Muscle of leg (tissue), 11 donors: ENCODE measurements around the gene SETD1B. TPM values are rescaled to one million over a fixed set of nuclear protein-coding genes. Genes with fewer than 3 reads are reported as not detected.

Experiments
- DNase-seq: peaks from one replicate; pipeline ENCODE4 v3.0.0; 2013
- H3K27ac ChIP-seq: one replicate; pipeline ENCODE4 v1.5.1; 2013; ENCODE audit warnings: mild to moderate bottlenecking, low read length, control low read depth
- H3K27me3 ChIP-seq: one replicate; pipeline ENCODE4 v1.6.1; 2013; ENCODE audit warnings: low read length; ENCODE audit not compliant: control insufficient read depth, insufficient read depth
- H3K36me3 ChIP-seq: one replicate; pipeline ENCODE4 v1.6.1; 2013; ENCODE audit warnings: low read length; ENCODE audit not compliant: control insufficient read depth, insufficient read depth
- H3K4me1 ChIP-seq: one replicate; pipeline ENCODE4 v1.6.1; 2013; ENCODE audit warnings: low read length; ENCODE audit not compliant: control insufficient read depth, insufficient read depth
- H3K4me3 ChIP-seq: one replicate; pipeline ENCODE4 v1.5.1; 2013; ENCODE audit warnings: low read length, control low read depth
- H3K9me3 ChIP-seq: replicated peaks from 2 replicates; pipeline ENCODE4 v1.6.1; 2013; ENCODE audit warnings: low read depth, low read length; ENCODE audit not compliant: control insufficient read depth
- WGBS: methylation state at CpG from one replicate; pipeline ENCODE4 v1.1.5; 2013; ENCODE audit warnings: missing lambda C conversion rate; ENCODE audit not compliant: insufficient coverage; 5-methylcytosine and 5-hydroxymethylcytosine counted together
- polyA plus RNA-seq, 8 donors: library from polyadenylated mRNA; unstranded; fragments of 120-200 nt; gene quantifications; one replicate each; pipeline versions ENCODE4 v1.2.1 to v1.2.3, GENCODE V29; 2013; ENCODE audit warnings: inconsistent platforms in 1 of 8, low replicate concordance in 1 of 8; ENCODE audit not compliant: insufficient read length in 8 of 8, insufficient read depth in 1 of 8
- total RNA-seq: library from RNA; stranded (reverse); fragments of 120-200 nt; gene quantifications from one replicate; pipeline ENCODE4 v1.2.4, GENCODE V29; 2013

Gene SETD1B
- total and polyA plus RNA-seq, 9 donors, result 3.6 to 13.4 (median 10.1) TPM

DNA sequence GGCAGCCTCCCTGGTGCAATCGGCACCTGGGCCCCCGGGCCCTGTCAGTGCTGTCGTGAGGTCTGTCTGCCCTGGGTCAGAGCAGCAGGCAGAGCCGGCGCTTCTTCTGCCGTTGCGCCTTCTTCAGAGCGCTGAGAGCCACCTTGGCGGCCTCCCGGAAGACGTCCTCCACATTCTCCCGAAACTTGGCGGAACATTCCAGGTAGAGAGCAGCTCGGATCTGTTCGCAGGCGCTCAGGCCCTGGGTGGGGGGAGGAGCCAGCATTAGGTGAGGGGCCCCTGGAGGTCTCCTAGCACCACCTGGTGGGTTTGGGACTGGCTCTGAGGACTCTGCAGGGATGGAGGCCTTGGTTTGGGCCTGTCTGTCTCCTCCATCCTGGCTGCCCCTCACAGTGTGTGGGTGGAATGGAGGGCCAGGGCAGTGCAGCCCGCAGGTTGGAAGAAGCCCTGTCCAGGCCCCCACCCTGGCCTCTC, 24.4 kb upstream of the SETD1B start:
- WGBS, result 92% methylated on average over 13 of the region's 17 CpGs
- DNase-seq, result no peak
- Histone ChIP-seq H3K27me3 (no peaks in the 10 kb centered on the region), H3K4me1 (peaks cover 27% of the 10 kb centered on the region), H3K36me3 (peaks cover 33% of the 10 kb centered on the region), H3K9me3 (no peaks in the 10 kb centered on the region), H3K27ac (no peak overlapping the region), H3K4me3 (no peak overlapping the region)

DNA sequence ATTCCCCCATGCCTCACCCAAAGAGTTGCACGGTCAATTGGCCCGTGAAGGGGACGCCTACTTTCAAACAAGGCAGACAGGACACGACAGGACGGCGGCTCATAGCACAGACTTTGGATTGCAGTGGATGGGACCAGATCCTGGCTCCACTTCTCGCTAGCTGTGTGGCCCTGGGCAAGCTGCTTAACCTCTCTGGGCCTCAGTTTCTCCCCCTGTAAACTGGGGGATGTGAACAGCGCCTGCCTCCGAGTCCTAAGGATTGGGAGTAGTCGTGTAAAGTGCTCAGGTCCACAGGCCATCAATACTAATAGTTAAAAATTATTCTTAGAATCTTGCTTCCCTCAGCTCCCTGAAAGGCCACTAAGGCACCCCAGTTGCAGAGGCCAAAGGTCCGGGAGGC, 23.4 kb upstream of the SETD1B start:
- 77% methylated on average over 7 of the region's 11 CpGs for WGBS

DNA sequence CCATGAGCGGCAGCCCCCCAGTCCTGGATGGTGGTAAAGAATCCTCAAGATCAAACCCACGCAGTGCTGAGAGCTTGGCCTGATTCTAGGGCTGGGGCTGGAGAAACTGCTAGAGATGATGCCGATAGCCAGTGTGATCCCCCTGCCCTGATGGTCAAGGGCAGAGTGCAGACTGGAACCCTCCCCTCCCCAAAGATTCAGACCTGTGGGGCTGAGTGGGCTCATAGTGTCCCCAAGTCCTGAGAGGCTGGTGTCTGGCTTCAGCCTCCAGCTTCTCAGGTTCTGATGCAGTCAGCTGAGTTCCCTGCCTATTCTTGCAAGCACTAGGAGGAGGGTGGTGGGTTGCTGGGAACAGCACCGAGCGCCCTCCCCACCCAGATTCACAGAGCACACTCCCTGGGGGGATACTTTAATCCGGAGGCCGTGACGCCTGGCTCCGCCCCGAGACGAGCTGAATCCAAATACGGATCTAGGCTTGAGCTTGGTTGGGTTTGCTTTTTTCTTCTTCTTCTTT, 22.3 kb upstream of the SETD1B start:
- Histone ChIP-seq H3K27me3 (no peaks in the 10 kb centered on the region), H3K4me1 (peaks cover 19% of the 10 kb centered on the region), H3K4me3 (no peak overlapping the region), H3K36me3 (peaks cover 28% of the 10 kb centered on the region), H3K9me3 (no peaks in the 10 kb centered on the region), H3K27ac (peak overlapping the region; percentile 70)
- no CpG with 5 or more reads among the region's 12 CpGs for WGBS
- DNase-seq, result peak; percentile 78

More for the DNA sequence above, 23.4 kb upstream of the SETD1B start:
- H3K36me3 ChIP-seq, result peaks cover 33% of the 10 kb centered on the region
- H3K4me1 ChIP-seq, result peaks cover 23% of the 10 kb centered on the region
- no peak overlapping the region for H3K27ac ChIP-seq
- no peak for DNase-seq
- no peak overlapping the region for H3K4me3 ChIP-seq
- H3K27me3 ChIP-seq, result no peaks in the 10 kb centered on the region
- no peaks in the 10 kb centered on the region for H3K9me3 ChIP-seq

DNA sequence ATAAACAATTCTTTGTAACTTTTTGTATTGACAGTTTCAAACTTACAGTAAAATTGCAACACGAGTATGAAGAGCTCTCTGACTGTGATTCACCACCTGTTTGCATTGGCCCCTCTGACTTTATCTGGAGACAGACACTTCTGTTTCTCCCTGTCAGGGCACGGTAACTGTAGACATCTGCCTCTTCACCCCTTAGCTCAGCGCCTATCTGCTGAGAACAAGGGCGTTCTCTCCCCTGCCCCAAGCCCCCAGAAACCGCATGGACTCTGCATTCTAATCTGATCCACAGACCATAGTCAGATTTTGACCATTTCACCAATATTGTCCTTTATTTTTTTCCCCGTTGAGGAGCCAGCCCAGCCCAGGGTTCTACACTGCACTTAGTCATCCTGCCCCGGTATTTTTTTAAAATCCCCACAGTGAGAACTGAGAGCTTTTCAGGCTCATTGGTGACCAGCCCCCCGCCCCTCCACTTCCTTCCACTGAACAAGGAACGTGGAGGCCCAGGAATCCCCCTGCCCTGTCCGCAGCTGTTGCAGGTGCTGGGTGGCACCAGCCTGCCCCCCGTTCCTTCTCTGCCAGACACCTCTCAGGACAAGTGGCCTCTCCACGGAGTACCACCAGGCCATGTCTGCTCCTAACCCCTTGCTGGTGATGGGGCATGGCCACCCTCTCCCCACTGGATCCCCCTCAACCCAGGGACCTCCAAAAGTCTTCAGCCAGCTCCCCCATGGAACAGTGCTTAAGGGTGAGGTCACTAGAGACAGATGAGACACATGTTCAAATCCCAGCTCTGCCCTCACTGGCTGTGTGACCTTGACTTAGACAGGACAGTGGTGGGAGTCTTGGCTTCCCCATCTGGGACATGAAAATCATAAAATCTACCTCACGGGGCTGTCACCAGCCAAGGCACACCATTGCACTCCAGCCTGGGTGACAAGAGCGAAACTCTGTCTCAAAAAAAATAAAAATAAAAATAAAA, 21.5 kb upstream of the SETD1B start:
- 24% methylated on average over 12 of the region's 14 CpGs for WGBS
- peaks cover 19% of the 10 kb centered on the region for H3K4me1 ChIP-seq
- H3K9me3 ChIP-seq, result no peaks in the 10 kb centered on the region
- peak overlapping the region; percentile 70 for H3K27ac ChIP-seq
- DNase-seq, result no peak
- H3K36me3 ChIP-seq, result peaks cover 26% of the 10 kb centered on the region
- no peak overlapping the region for H3K4me3 ChIP-seq
- no peaks in the 10 kb centered on the region for H3K27me3 ChIP-seq

DNA sequence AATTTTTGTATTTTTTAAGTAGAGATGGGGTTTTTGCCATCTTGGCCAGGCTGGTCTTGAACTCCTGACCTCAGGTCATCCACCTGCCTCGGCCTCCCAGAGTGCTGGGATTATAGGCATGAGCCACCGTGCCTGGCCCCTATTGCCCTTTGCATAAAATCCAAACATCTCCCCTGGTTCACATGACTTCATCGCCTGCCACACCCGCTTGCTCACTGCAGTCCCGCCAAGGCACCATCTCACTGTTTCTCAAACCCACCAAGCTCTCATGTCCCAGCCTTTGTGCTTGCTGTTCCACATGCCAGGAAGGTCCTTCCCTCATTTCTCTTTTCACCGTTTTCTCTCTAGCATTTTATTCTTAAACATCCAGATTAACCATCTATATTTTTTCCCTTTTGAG, 20.0 kb upstream of the SETD1B start:
- H3K4me1 ChIP-seq, result peaks cover 20% of the 10 kb centered on the region
- H3K4me3 ChIP-seq, result no peak overlapping the region
- peaks cover 19% of the 10 kb centered on the region for H3K36me3 ChIP-seq
- no peaks in the 10 kb centered on the region for H3K27me3 ChIP-seq
- no peak overlapping the region for H3K27ac ChIP-seq
- no peaks in the 10 kb centered on the region for H3K9me3 ChIP-seq
- 66% methylated on average over 6 of the region's 6 CpGs for WGBS
- no peak for DNase-seq

DNA sequence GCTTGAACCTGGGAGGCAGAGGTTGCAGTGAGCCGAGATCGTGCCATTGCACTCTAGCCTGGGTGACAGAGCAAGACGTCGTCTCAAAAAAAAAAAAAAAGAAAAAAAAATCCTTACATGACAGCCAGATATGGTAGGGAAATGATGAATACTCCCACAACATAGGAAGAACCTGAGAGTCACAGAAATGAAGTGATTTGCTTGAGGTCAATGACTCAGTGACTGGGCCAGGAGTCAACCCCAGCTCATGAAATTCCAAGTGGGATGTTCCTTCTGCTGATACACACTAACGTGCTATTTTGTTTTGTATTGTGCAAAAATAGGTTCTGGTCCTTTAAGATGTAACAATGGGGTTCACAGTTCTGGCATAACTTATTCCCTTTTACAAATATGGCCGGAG, 19.3 kb upstream of the SETD1B start:
- H3K27ac ChIP-seq, result no peak overlapping the region
- H3K4me3 ChIP-seq, result no peak overlapping the region
- no peaks in the 10 kb centered on the region for H3K9me3 ChIP-seq
- DNase-seq, result no peak
- H3K27me3 ChIP-seq, result no peaks in the 10 kb centered on the region
- peaks cover 12% of the 10 kb centered on the region for H3K36me3 ChIP-seq
- WGBS, result no CpG with 5 or more reads among the region's 6 CpGs
- peaks cover 23% of the 10 kb centered on the region for H3K4me1 ChIP-seq

DNA sequence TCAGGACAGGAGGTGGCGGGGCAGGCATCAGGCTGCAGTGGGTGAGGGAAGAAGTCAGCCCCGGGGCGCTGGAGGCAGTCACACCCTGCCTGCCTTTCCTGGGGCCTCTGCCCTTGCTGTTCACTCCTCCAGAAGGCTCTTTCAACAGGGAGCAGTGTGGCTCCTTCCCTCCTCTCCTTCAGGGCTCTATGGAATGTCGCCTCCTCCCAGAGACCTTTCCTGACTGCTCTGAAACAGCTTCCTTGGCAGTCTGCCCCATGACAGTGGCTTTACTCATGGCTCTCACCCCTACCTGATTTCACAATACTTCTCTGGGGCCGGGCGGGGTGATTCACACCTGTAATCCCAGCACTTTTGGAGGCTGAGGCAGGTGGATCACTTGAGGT, 17.4 kb upstream of the SETD1B start:
- no peaks in the 10 kb centered on the region for H3K9me3 ChIP-seq
- peaks cover 29% of the 10 kb centered on the region for H3K4me1 ChIP-seq
- H3K27me3 ChIP-seq, result no peaks in the 10 kb centered on the region
- H3K36me3 ChIP-seq, result no peaks in the 10 kb centered on the region
- 68% methylated on average over 4 of the region's 6 CpGs for WGBS
- H3K27ac ChIP-seq, result no peak overlapping the region
- DNase-seq, result no peak
- H3K4me3 ChIP-seq, result no peak overlapping the region

DNA sequence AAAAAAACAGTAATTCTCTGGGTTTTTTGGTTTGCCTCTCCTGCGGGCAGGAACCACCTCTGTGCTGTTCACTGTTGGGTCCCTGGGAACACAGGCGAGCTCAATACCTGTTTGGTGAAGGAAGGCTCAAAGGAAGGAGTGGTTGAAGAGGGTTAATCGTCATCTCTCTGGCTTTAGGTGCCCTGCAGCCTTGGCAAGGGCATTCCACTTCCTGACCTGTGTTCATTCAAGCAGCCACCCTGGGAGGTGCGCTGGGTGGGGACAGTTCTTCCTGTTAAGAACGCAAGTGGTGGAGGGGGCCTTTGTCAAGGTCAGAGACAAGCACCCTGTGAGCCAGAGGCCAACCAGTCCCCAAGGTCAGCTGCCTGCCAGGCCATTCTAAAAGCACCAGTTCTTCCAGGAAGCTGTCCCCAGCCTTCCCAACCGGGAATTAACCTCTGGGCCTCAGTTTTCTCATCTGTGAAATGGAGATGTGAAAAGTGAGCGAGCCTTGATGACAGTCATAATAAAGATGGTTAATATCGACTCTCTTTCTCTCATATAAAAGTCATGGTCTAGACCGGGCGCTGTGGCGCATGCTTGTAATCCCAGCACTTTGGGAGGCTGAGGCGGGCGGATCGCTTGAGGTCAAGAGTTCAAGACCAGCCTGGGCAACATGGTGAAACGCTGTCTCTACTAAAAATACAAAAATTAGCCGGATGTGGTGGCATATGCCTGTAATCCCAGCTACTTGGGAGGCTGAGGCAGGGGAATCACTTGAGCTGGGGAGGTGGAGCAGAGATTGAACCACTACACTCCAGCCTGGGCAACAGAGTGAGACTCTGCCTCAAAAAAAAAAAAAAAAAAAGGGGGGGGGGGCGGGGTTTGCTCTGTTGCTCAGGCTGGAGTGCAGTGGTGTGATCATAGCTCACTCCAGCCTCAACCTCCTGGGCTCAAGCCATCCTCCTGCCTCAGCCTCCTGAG, 16.5 kb upstream of the SETD1B start:
- no peak for DNase-seq
- Histone ChIP-seq H3K27ac (no peak overlapping the region), H3K27me3 (no peaks in the 10 kb centered on the region), H3K4me3 (no peak overlapping the region), H3K36me3 (no peaks in the 10 kb centered on the region), H3K4me1 (peaks cover 22% of the 10 kb centered on the region), H3K9me3 (no peaks in the 10 kb centered on the region)
- WGBS, result 75% methylated on average over 3 of the region's 17 CpGs

DNA sequence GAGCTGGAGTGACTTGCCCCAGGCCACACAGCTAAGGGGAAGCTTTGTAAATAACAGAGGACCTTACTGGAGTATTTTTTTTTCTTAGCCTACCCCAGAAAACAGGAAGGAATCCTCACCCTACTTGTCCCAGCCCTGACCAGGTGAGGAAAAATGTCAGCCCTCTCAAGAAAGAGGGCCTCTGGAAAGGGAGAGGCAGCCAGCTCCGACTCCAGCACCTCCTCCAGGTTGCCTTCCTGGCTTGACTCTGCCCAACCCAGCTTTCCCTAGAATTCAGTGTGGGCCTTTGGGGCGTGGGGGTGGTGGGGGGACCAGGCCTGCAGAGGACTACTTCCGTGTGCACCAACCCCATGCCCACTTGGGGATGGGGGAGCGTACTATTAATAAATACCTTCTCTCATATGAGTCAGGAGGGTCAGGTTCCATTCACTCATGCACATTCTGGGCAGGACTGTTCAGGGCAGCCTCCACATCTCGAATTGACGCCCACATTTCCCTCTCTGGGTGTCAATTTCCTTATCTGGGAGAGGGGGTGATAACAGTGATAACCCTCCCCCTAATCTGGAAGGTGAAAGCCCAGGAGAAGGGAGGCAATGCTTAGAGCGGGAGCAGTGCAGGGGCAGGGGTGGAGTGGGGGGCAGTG, 15.5 kb upstream of the SETD1B start:
- Histone ChIP-seq H3K27ac (no peak overlapping the region), H3K4me1 (peaks cover 23% of the 10 kb centered on the region)
- WGBS, result no CpG with 5 or more reads among the region's 7 CpGs

More for the DNA sequence above, 15.5 kb upstream of the SETD1B start:
- H3K4me3 ChIP-seq, result no peak overlapping the region
- H3K27me3 ChIP-seq, result peaks cover 3% of the 10 kb centered on the region
- no peaks in the 10 kb centered on the region for H3K9me3 ChIP-seq
- DNase-seq, result no peak
- no peaks in the 10 kb centered on the region for H3K36me3 ChIP-seq
